SK-N-SH (cell line): Measurements from ENCODE around the gene LRRC51.

ENCODE experiments used
- CTCF ChIP-seq: fragments of 200-600 bp; sonication (generic); IDR thresholded peaks from 2 replicates; pipeline ENCODE4 v1.6.1; 2017; ENCODE audit warnings: antibody characterized with exemption, mild to moderate bottlenecking, moderate library complexity
- EP300 ChIP-seq, 2 experiments: IDR thresholded peaks; 2 replicates each; pipeline versions ENCODE4 v1.4.0 to v1.6.1; 2012; ENCODE audit warnings: borderline replicate concordance in 1 of 2, low read depth in 1 of 2, low read length in 1 of 2
- TCF12 ChIP-seq: IDR thresholded peaks from 2 replicates; pipeline ENCODE4 v1.4.0; 2012

GRCh38 chr11:72085621-72086351, 5.1 kb downstream of the LRRC51 start:
- TF ChIP-seq CTCF (no peak), TCF12 (no peak), EP300 (IDR thresholded peaks at IDR 0.05; ENCODE audit: borderline replicate concordance in 1 of 2, low read depth in 1 of 2, low read length in 1 of 2) (no peak)
